Hepatocyte (in vitro differentiated cells): ENCODE results near the gene MAP4.

ENCODE experiments used
- CTCF ChIP-seq: fragments of 200-600 bp; sonication (generic); IDR thresholded peaks from 2 replicates; pipeline ENCODE4 v1.5.1; 2016; ENCODE audit warnings: antibody characterized with exemption, mild to moderate bottlenecking; ENCODE audit not compliant: poor library complexity
- EZH2 ChIP-seq: fragments of 200-600 bp; sonication (generic); IDR thresholded peaks from 2 replicates; pipeline ENCODE4 v1.6.1; 2016; ENCODE audit warnings: antibody characterized with exemption, mild to moderate bottlenecking, borderline replicate concordance
- EZH2phosphoT487 ChIP-seq: fragments of 200-600 bp; sonication (generic); IDR thresholded peaks from one replicate; pipeline ENCODE4 v1.6.1; 2018; ENCODE audit warnings: antibody characterized with exemption, mild to moderate bottlenecking, low read depth, moderate library complexity; ENCODE audit not compliant: unreplicated experiment, severe bottlenecking

- TF ChIP-seq CTCF (no peak), EZH2 (no peak), EZH2phosphoT487 (no peak)
Observed at GRCh38 chr3:47954567-47954966, 61.6 kb downstream of the MAP4 start.
